Mucosa of descending colon (tissue), 3 donors: ENCODE data around the gene RYK. TPM values are rescaled to one million over a fixed set of nuclear protein-coding genes. Genes with fewer than 3 reads are reported as not detected.
A peak's percentile ranks its signal among the peaks of the same experiment; 100 is the strongest.

Experiments
- ATAC-seq: fragments of 200-7000 bp; cut with Tn5 transposase; one replicate; pipeline ENCODE4 v1.9.1; 2020; ENCODE audit warnings: mild to moderate bottlenecking, moderate library complexity
- DNase-seq, 3 donors: peaks; one replicate each; pipeline ENCODE4 v3.0.0-alpha.2; 2020
- H3K36me3 ChIP-seq: fragments of 200-600 bp; one replicate; pipeline ENCODE4 v1.8.0; 2021; ENCODE audit warnings: low read depth, mild to moderate bottlenecking
- H3K4me1 ChIP-seq: fragments of 200-600 bp; one replicate; pipeline ENCODE4 v1.8.0; 2021; ENCODE audit warnings: low read depth, mild to moderate bottlenecking
- H3K4me3 ChIP-seq: fragments of 200-600 bp; one replicate; pipeline ENCODE4 v1.8.0; 2021; ENCODE audit warnings: mild to moderate bottlenecking
- H3K9me3 ChIP-seq: fragments of 200-600 bp; one replicate; pipeline ENCODE4 v1.8.0; 2021; ENCODE audit warnings: mild to moderate bottlenecking
- intact Hi-C, 2 donors: fragments of 100-400 bp; cut with DNase I in 1 of 2; cut with micrococcal nuclease in 1 of 2; formaldehyde crosslinking; loops; one replicate each; pipeline versions ENCODE4 v1.11.0 to v1.11.1; 2022; cut with DNase I, micrococcal nuclease
- long read RNA-seq, 2 donors: library from polyadenylated mRNA; unstranded; transcript quantifications; one replicate each; pipeline ENCODE4 v2.0.0, GENCODE V29; 2019 to 2021
- total RNA-seq, 3 donors: library from RNA; stranded (reverse); fragmentation: NEBNext Ultra II Directional in 2 of 3; extraction: Animal tissue kit (Norgen Biotek cat#: 25700) in 2 of 3; gene quantifications; one replicate each; pipeline versions ENCODE4 v1.2.1 to v1.2.4, GENCODE V29; 2021 to 2023
- TF ChIP-seq, protein P1 (sequence below): fragments of 200-600 bp; IDR thresholded peaks from one replicate; pipeline ENCODE4 v1.8.0; 2022; ENCODE audit warnings: antibody characterized with exemption, mild to moderate bottlenecking
- donor health status: DM: no; HTN: no; CAD: no; lungs with moderate emphysema.
- donor health status: DM: no; HTN: no; CAD: no.
- donor health status: DM: no; HTN: yes; CAD: no.

RYK gene
- 10 to 100 TPM; 36.3 to 80.6 (median 43.7) TPM for total RNA-seq
- long read RNA-seq, donor 1, transcript RYK-209 (15 exons, 2,934 nt) = minor isoform, 45 of 111 reads
- long read RNA-seq, donor 1, transcript RYK-201 (15 exons, 2,667 nt) = major isoform, 53 of 111 reads
- long read RNA-seq, donor 1, partial matches to known transcripts = 7 of 111 reads
- long read RNA-seq, donor 1, other reads (novel, unspliced or antisense) = 6 of 111 reads
- long read RNA-seq, donor 2, partial matches to known transcripts = 0 of 1 reads
- long read RNA-seq, donor 2, other reads (novel, unspliced or antisense) = 1 of 1 reads

GRCh38 chr3:134250717-134251220 lies at the start of gene RYK:
Gene RYK (minus strand): TSS chr3:134250859. CDS start chr3:134250654, 205 bp downstream.
- Histone ChIP-seq H3K9me3 (no peaks in the 10 kb centered on the region), H3K4me3 (peak within 1 kb of the TSS; percentile 90), H3K4me1 (peaks cover 20% of the 10 kb centered on the region), H3K36me3 (no peaks in the 10 kb centered on the region)
- intact Hi-C loops = no loop called here
- DNase-seq = peak; percentile 86 to 89 (median 89)
- peak; percentile 96 for ATAC-seq
- TF ChIP-seq, protein P1, sequence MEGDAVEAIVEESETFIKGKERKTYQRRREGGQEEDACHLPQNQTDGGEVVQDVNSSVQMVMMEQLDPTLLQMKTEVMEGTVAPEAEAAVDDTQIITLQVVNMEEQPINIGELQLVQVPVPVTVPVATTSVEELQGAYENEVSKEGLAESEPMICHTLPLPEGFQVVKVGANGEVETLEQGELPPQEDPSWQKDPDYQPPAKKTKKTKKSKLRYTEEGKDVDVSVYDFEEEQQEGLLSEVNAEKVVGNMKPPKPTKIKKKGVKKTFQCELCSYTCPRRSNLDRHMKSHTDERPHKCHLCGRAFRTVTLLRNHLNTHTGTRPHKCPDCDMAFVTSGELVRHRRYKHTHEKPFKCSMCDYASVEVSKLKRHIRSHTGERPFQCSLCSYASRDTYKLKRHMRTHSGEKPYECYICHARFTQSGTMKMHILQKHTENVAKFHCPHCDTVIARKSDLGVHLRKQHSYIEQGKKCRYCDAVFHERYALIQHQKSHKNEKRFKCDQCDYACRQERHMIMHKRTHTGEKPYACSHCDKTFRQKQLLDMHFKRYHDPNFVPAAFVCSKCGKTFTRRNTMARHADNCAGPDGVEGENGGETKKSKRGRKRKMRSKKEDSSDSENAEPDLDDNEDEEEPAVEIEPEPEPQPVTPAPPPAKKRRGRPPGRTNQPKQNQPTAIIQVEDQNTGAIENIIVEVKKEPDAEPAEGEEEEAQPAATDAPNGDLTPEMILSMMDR = no peak

DNA sequence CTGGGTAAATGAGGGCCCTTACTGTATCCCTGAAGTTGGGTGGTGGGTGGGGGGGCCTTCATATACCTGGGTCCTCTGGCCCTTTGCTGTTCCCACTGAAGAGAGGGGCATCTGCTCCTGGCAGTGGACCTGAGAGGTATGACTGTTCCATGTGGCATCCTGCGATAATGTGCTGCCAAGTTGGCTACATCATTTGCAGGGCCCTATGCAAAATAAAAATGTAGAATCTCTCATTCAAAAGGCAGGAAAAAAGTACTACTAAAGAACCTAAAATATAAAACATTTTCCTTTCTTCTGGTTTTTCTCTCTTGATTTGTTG lies 49.2 kb upstream of the RYK start:
- ATAC-seq = no peak
- TF ChIP-seq, protein P1 = no peak
- H3K9me3 ChIP-seq = no peaks in the 10 kb centered on the region
- H3K36me3 ChIP-seq = no peaks in the 10 kb centered on the region
- H3K4me1 ChIP-seq = no peaks in the 10 kb centered on the region
- intact Hi-C loops = loop anchor here (5.0 kb wide), 1 partner anchor 88 kb away; no protein-coding TSS in a partner anchor
- no peak for DNase-seq
- no peak overlapping the region for H3K4me3 ChIP-seq

DNA sequence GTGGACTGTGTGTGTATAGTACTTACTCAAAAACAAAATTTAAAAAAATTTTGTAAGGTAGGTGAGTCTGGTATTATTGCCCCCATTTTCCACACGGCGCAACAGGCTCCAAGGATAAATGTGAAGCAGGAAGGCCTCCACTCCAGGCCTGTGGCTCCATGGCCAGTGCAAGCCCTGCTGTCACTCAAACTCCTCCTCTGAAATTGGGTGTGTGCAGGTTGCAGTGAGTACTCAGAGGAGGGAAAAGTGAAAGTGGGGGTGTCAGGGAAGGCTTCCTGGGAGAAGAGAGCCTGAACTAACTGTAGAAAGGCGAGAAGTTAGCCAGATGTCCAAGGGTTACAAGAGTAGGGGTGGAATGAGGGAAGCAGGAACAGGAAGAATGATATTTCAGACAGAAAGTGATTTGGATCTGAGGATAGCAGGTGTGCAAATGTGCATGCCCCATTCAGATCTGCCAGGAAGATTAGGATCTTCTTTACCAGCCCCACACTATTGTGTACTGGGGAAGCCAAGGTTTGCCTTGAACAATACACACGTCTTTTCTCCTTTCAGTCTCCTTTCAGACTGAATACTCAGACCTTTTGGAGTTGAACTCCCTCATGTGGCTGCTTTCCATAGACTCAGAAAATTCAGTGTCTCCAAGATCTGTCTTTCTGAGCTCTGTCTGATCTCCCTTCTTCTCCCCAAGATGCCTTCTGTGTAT lies 48.7 kb upstream of the RYK start:
- DNase-seq (peak in 2 of 3 donors; percentile 27 to 34), ATAC-seq (peak; percentile 91)
- no peak overlapping the region for H3K4me3 ChIP-seq
- no peaks in the 10 kb centered on the region for H3K36me3 ChIP-seq
- intact Hi-C loops = loop anchor here (5.0 kb wide), 1 partner anchor 87 kb away; no protein-coding TSS in a partner anchor
- TF ChIP-seq, protein P1 = no peak
- H3K9me3 ChIP-seq = no peaks in the 10 kb centered on the region
- H3K4me1 ChIP-seq = no peaks in the 10 kb centered on the region

GRCh38 chr3:134298249-134298648 lies 47.6 kb upstream of the RYK start:
- Histone ChIP-seq H3K36me3 (no peaks in the 10 kb centered on the region), H3K4me3 (no peak overlapping the region), H3K9me3 (no peaks in the 10 kb centered on the region), H3K4me1 (no peaks in the 10 kb centered on the region)
- ATAC-seq (no peak), DNase-seq (no peak)
- intact Hi-C loops = loop anchor here (5.0 kb wide), 1 partner anchor 86 kb away; no protein-coding TSS in a partner anchor
- TF ChIP-seq, protein P1 = no peak

DNA sequence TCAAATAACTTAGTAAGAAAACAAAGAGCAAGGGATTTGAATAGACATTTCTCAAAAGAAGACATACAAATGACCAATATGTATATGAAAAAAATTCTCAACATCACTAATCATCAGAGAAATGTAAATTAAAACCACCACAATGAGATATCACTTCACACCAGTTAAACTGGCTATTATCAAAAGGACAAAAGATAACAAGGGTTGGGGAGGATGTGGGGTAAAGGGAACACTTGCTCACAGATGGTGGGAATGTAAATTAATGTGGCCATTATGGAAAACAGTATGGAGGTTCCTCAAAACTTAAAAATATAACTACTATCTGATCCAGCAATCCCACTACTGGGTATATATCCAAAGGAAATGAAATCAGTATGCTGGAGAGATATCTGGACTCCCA lies 46.0 kb upstream of the RYK start:
- no peak for ATAC-seq
- Histone ChIP-seq H3K36me3 (no peaks in the 10 kb centered on the region), H3K9me3 (no peaks in the 10 kb centered on the region), H3K4me3 (no peak overlapping the region), H3K4me1 (no peaks in the 10 kb centered on the region)
- TF ChIP-seq, protein P1 = no peak
- intact Hi-C loops = loop anchor here (5.0 kb wide), 1 partner anchor 84 kb away; no protein-coding TSS in a partner anchor
- no peak for DNase-seq
